Brain microvascular endothelial cell (primary cell): ENCODE data around the gene ATP1A4.

ENCODE experiments used
- DNase-seq: peaks from one replicate; pipeline ENCODE4 v3.0.0-alpha.2; 2020
- H3K27ac ChIP-seq: fragments of 250-450 bp; sonication (Bioruptor Pico); 2 replicates; pipeline ENCODE4 v1.5.1; 2020; ENCODE audit warnings: mild to moderate bottlenecking, moderate library complexity
- H3K27me3 ChIP-seq: fragments of 250-450 bp; sonication (Bioruptor Pico); replicated peaks from 2 replicates; pipeline ENCODE4 v1.5.1; 2020; ENCODE audit warnings: mild to moderate bottlenecking
- H3K36me3 ChIP-seq: fragments of 250-450 bp; sonication (Bioruptor Pico); replicated peaks from 2 replicates; pipeline ENCODE4 v1.5.1; 2020; ENCODE audit warnings: mild to moderate bottlenecking
- H3K4me3 ChIP-seq: 2 replicates; pipeline ENCODE4 v1.5.1; 2011; ENCODE audit warnings: low read depth, mild to moderate bottlenecking, control low read depth, low read length, moderate library complexity
- in situ Hi-C: cut with HindIII; loops from 2 replicates; pipeline ENCODE4 v1.10.0; 2017; ENCODE audit warnings: low sequenced_read_pairs, low pct_ligation_motif_present
- TF ChIP-seq, protein P1 (sequence below): IDR thresholded peaks from 2 replicates; pipeline ENCODE4 v1.5.1; 2011; ENCODE audit warnings: low read depth, mild to moderate bottlenecking, moderate library complexity, low read length, control low read depth, inconsistent platforms; ENCODE audit errors: missing control alignments

ATP1A4 gene

DNA sequence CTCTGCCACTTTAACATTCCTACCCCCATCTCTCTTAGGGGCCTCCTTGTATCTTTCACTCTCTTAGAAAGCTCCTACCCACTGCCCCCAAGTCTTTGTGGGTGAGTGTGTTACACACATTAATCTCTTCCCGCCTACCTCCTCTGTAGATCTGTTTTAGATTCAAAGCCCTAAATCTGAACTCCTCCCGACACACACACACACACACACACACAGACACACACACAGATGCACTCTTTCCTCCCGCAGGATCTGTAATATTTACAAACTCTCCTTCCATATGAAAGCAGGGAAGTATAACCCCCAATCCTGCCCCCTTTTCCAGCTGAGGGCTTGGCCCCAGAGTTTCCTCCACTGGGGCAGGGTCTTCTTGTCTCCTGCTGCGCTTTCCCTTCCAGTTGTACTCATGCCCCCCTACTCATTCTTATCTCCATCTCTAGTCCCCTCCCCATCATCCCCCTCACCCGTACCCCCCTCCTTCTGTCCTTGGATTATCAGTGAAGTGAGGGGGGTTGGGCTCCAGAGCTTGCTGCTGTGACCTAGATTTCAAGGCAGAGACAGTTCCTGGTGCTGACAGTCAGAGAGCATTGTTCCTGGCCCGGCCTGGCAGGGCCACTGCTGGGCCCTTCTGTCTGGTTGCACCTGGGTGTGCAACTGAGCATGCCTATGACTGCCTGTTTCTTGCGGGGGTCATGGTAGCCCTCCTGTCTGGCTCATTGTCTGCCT, 58.1 kb downstream of the ATP1A4 start:
- no peak for DNase-seq
- Histone ChIP-seq H3K36me3 (peaks cover 69% of the 10 kb centered on the region), H3K27ac (no peak overlapping the region), H3K4me3 (no peak overlapping the region), H3K27me3 (no peaks in the 10 kb centered on the region)
- TF ChIP-seq, protein P1, sequence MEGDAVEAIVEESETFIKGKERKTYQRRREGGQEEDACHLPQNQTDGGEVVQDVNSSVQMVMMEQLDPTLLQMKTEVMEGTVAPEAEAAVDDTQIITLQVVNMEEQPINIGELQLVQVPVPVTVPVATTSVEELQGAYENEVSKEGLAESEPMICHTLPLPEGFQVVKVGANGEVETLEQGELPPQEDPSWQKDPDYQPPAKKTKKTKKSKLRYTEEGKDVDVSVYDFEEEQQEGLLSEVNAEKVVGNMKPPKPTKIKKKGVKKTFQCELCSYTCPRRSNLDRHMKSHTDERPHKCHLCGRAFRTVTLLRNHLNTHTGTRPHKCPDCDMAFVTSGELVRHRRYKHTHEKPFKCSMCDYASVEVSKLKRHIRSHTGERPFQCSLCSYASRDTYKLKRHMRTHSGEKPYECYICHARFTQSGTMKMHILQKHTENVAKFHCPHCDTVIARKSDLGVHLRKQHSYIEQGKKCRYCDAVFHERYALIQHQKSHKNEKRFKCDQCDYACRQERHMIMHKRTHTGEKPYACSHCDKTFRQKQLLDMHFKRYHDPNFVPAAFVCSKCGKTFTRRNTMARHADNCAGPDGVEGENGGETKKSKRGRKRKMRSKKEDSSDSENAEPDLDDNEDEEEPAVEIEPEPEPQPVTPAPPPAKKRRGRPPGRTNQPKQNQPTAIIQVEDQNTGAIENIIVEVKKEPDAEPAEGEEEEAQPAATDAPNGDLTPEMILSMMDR, result no peak
- in situ Hi-C loops, result no loop called here

DNA sequence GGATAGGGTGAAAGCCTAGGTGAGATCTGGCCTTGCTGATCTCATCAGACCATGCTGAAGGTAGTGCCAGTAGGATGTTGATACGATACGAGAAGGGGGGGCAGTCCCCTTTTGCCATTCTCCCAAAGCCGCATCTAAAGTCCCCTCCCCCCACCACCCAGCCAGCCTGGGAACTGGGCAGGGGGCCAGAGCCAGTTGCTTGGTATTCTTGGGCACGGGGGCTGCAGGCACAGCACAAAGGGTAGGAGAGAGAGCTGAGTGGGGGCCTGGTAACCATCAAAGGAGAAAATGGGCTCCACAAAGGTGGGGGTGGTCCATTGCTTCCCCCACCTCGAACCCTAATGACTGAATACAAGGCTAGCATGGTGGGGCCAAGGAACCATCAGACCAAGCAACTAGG, 59.2 kb downstream of the ATP1A4 start:
- TF ChIP-seq, protein P1, result no peak
- peaks cover 80% of the 10 kb centered on the region for H3K36me3 ChIP-seq
- DNase-seq, result no peak
- H3K4me3 ChIP-seq, result no peak overlapping the region
- H3K27ac ChIP-seq, result no peak overlapping the region
- H3K27me3 ChIP-seq, result no peaks in the 10 kb centered on the region
- in situ Hi-C loops, result no loop called here

DNA sequence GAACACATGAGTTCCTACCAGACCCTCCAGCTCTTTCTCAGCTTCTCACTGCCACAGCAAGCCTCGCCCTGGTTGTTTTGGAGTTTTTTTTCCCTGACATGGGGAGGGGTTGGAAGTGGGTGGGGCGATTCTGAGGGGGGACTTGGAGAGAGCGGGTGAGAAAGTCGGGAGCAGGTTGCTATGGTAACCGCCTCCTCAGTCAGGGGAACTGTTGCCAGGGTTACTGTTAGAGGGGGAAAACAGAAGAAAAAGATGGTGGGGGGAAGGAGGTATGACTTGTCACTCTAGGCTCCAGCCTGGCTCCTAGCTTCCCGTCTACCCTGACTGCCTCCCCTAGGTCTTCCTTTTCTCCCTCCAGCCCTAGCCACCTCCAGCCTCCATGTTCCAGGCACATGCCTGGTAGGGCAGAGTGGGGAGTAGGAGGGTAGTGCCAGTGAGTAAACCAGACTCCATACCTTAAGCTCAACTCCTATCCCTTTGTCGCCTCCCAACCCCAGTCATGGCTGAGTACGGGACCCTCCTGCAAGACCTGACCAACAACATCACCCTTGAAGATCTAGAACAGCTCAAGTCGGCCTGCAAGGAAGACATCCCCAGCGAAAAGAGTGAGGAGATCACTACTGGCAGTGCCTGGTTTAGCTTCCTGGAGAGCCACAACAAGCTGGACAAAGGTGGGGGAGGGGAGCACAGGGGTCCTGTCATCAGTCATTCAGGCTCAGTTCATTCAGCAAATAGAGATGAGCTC, 59.8 kb downstream of the ATP1A4 start:
- peaks cover 84% of the 10 kb centered on the region for H3K36me3 ChIP-seq
- H3K27ac ChIP-seq, result peak overlapping the region; percentile 25

DNA sequence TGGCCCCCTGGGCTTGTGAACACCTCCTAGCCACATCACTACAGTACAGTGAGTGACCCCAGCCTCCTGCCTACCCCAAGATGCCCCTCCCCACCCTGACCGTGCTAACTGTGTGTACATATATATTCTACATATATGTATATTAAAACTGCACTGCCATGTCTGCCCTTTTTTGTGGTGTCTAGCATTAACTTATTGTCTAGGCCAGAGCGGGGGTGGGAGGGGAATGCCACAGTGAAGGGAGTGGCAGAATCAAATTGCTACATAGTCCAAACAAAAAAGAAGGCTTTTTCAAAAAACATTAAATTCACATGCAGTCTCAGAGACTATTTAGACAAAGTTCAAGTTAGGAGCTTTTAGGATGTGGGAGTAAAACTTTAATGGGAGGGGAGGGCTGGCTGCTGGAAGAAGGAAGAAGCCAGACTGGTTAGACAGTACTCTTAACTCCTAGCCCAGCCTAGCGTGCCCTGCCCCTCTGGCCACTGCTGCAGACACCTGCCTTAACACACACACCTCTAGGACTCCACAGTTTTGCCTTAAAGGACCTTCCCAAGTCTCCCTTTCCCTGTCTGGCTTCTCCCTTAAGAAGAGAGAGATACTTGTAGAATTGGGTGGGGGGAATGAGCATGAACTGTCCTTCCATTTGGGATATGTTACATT, 63.2 kb downstream of the ATP1A4 start:
- Histone ChIP-seq H3K4me3 (no peak overlapping the region), H3K36me3 (peaks cover 90% of the 10 kb centered on the region), H3K27me3 (no peaks in the 10 kb centered on the region), H3K27ac (no peak overlapping the region)
- in situ Hi-C loops, result no loop called here
- no peak for DNase-seq
- TF ChIP-seq, protein P1, result no peak

More for the DNA sequence above, 59.8 kb downstream of the ATP1A4 start:
- Histone ChIP-seq H3K4me3 (no peak overlapping the region), H3K27me3 (no peaks in the 10 kb centered on the region)
- in situ Hi-C loops, result no loop called here
- TF ChIP-seq, protein P1, result no peak
- DNase-seq, result no peak

DNA sequence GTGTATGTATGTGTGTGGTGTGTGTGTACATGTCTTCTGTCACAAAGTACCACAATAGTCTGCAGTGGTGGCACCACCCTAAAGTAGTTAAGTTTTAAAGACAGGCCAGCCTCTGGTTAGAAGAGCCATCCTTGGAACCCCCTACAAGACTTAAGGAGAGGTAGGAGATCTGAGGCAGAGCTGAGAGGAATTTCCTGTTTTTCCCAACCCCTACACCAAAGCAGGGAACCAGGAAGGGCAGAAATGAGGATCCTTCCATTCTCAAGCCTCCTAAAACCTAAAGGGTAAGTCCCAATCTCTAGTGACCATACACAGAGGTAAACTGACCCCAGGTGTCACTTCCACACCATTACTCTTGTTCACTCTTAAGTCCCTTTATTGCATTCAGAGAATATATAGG, 64.9 kb downstream of the ATP1A4 start:
- DNase-seq, result no peak
- Histone ChIP-seq H3K4me3 (no peak overlapping the region), H3K27ac (no peak overlapping the region), H3K27me3 (no peaks in the 10 kb centered on the region), H3K36me3 (peaks cover 82% of the 10 kb centered on the region)
- in situ Hi-C loops, result no loop called here
- TF ChIP-seq, protein P1, result no peak
